Psoas muscle (tissue), 8 donors: ENCODE measurements around the gene CCDC18. TPM values are rescaled to one million over a fixed set of nuclear protein-coding genes. Genes with fewer than 3 reads are reported as not detected.

Experiments used
- ATAC-seq, 4 donors: fragments of 200-7000 bp; cut with Tn5 transposase; one replicate each; pipeline ENCODE4 v1.9.1; 2020; ENCODE audit warnings: moderate library complexity in 3 of 4, mild to moderate bottlenecking in 2 of 4
- DNase-seq, 2 donors: peaks; one replicate each; pipeline ENCODE4 v3.0.0-alpha.2; 2020
- H3K27ac ChIP-seq: fragments of 200-600 bp; one replicate; pipeline ENCODE4 v1.8.0; 2022
- H3K27me3 ChIP-seq, 3 donors: fragments of 200-600 bp in 1 of 3; one replicate each; pipeline versions ENCODE4 v1.6.1 to v1.8.0; 2013 to 2022; ENCODE audit warnings: low read length in 2 of 3, mild to moderate bottlenecking in 2 of 3, moderate library complexity in 1 of 3; ENCODE audit not compliant: insufficient read depth in 3 of 3
- H3K36me3 ChIP-seq, 2 donors: fragments of 200-600 bp in 1 of 2; one replicate each; pipeline versions ENCODE4 v1.6.1 to v1.8.0; 2013 to 2022; ENCODE audit warnings: low read depth in 1 of 2, mild to moderate bottlenecking in 1 of 2, moderate library complexity in 1 of 2; ENCODE audit not compliant: insufficient read depth in 1 of 2
- H3K4me1 ChIP-seq: fragments of 200-600 bp; one replicate; pipeline ENCODE4 v1.8.0; 2022
- H3K4me3 ChIP-seq: fragments of 200-600 bp; one replicate; pipeline ENCODE4 v1.8.0; 2022; ENCODE audit warnings: mild to moderate bottlenecking
- H3K9me3 ChIP-seq: fragments of 200-600 bp; one replicate; pipeline ENCODE4 v1.8.0; 2022
- WGBS, 3 donors: extraction: QIAGEN DNeasy Blood & Tissue Kit; methylation state at CpG; one replicate each; pipeline versions ENCODE4 v1.1.6 to v1.1.7; 2013; 5-methylcytosine and 5-hydroxymethylcytosine counted together
- intact Hi-C, 2 donors: fragments of 100-400 bp; cut with DNase I; formaldehyde crosslinking; loops; one replicate each; pipeline versions ENCODE4 v1.11.0 to v1.14.2; 2022
- long read RNA-seq, 2 donors: library from polyadenylated mRNA; unstranded; transcript quantifications; one replicate each; pipeline ENCODE4 v2.0.0, GENCODE V29; 2021
- polyA plus RNA-seq, 3 donors: library from polyadenylated mRNA; stranded (reverse); fragments of 200-250 nt; gene quantifications; one replicate each; pipeline ENCODE4 v1.2.3, GENCODE V29; 2013
- total RNA-seq, 4 donors: library from RNA; stranded (reverse); fragmentation: NEBNext Ultra II Directional in 2 of 4; extraction: Animal tissue kit (Norgen Biotek cat#: 25700) in 2 of 4; gene quantifications; one replicate each; pipeline versions ENCODE4 v1.2.1 to v1.2.4, GENCODE V29; 2021 to 2023
- TF ChIP-seq, protein P1 (sequence below): fragments of 200-600 bp; IDR thresholded peaks from one replicate; pipeline ENCODE4 v1.8.0; 2022; ENCODE audit warnings: antibody characterized with exemption
- donor health status: healthy with polysubstance abuse.
- donor health status: DM: no; HTN: no; CAD: no; lungs with moderate emphysema.
- donor health status: Bipolar disorder and iron deficiency.
- donor health status: healthy.
- donor health status: DM: yes; HTN: yes; CAD: no.
- donor health status: DM: no; HTN: no; CAD: no.
- donor health status: DM: no; HTN: no; CAD: no.
- donor health status: DM: yes; HTN: yes; CAD: no.

Gene CCDC18, protein sequence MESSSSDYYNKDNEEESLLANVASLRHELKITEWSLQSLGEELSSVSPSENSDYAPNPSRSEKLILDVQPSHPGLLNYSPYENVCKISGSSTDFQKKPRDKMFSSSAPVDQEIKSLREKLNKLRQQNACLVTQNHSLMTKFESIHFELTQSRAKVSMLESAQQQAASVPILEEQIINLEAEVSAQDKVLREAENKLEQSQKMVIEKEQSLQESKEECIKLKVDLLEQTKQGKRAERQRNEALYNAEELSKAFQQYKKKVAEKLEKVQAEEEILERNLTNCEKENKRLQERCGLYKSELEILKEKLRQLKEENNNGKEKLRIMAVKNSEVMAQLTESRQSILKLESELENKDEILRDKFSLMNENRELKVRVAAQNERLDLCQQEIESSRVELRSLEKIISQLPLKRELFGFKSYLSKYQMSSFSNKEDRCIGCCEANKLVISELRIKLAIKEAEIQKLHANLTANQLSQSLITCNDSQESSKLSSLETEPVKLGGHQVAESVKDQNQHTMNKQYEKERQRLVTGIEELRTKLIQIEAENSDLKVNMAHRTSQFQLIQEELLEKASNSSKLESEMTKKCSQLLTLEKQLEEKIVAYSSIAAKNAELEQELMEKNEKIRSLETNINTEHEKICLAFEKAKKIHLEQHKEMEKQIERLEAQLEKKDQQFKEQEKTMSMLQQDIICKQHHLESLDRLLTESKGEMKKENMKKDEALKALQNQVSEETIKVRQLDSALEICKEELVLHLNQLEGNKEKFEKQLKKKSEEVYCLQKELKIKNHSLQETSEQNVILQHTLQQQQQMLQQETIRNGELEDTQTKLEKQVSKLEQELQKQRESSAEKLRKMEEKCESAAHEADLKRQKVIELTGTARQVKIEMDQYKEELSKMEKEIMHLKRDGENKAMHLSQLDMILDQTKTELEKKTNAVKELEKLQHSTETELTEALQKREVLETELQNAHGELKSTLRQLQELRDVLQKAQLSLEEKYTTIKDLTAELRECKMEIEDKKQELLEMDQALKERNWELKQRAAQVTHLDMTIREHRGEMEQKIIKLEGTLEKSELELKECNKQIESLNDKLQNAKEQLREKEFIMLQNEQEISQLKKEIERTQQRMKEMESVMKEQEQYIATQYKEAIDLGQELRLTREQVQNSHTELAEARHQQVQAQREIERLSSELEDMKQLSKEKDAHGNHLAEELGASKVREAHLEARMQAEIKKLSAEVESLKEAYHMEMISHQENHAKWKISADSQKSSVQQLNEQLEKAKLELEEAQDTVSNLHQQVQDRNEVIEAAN (N-terminal part only)
- total RNA-seq (1 to 10 TPM; 3.1 to 4.6 (median 3.8) TPM), polyA plus RNA-seq (1 to 10 TPM; 3.9 to 4.5 (median 4.0) TPM)
- long read RNA-seq, donor 1, partial matches to known transcripts = 2 of 4 reads
- long read RNA-seq, donor 1, other reads (novel, unspliced or antisense) = 2 of 4 reads
- long read RNA-seq, donor 2, partial matches to known transcripts = 6 of 7 reads
- long read RNA-seq, donor 2, other reads (novel, unspliced or antisense) = 1 of 7 reads

DNA sequence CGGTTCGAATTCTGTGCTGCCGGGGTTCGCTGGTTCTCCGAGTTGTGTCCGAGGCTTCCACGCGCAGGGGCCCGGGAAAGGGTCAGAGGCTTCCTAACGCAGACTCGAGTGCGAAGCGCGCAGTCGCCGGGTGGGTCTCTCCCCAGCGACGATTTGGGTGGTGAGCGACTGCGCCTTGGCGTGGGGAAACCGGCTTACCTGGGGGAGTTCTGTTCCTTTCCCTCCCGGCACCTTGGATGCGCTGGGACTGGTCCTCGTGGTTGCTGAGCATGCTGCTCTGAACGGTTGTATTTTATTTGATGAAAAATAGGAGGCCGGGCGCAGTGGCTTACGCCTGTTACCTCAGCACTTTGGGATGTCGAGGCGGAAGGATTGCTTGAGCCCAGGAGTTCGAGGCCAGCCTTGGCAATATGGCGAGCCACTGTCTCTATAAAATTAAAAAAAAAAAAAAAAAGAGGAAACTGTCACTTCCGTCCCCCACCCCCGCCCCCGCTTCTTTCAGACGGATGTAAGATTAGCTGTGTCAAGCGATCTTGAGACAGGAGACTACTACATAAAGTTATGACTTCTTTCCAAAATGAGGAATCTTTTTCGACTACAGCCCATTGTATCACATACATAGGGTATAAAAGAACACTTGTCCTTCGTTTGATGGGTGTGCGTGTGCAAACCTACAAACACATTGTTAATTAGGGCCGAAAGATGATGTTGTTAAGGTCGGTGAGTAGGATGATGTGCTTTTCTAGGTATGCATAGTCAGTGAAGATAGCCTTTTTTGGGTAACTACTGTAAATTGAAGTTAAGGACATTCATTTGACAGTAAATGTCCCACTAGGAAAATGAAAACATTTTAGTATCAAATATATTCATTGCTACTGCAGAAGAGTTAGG, at the start of gene CCDC18:
CCDC18 (plus strand) TSS at position 2 of the 891 bp plus-strand sequence. CDS start 2,638 bp downstream, outside the sequence.
- Histone ChIP-seq H3K27me3 (no peaks in the 10 kb centered on the region), H3K27ac (peak within 1 kb of the TSS; percentile 99), H3K9me3 (no peaks in the 10 kb centered on the region), H3K4me3 (peak within 1 kb of the TSS; percentile 85), H3K4me1 (peaks cover 24% of the 10 kb centered on the region), H3K36me3 (peaks cover 0 to 3% of the 10 kb centered on the region in 2 donors)
- DNase-seq = no peak
- no peak for ATAC-seq
- 3 to 4% (median 3%) methylated on average over 43 of the region's 43 CpGs for WGBS, 3 donors
- TF ChIP-seq, protein P1, sequence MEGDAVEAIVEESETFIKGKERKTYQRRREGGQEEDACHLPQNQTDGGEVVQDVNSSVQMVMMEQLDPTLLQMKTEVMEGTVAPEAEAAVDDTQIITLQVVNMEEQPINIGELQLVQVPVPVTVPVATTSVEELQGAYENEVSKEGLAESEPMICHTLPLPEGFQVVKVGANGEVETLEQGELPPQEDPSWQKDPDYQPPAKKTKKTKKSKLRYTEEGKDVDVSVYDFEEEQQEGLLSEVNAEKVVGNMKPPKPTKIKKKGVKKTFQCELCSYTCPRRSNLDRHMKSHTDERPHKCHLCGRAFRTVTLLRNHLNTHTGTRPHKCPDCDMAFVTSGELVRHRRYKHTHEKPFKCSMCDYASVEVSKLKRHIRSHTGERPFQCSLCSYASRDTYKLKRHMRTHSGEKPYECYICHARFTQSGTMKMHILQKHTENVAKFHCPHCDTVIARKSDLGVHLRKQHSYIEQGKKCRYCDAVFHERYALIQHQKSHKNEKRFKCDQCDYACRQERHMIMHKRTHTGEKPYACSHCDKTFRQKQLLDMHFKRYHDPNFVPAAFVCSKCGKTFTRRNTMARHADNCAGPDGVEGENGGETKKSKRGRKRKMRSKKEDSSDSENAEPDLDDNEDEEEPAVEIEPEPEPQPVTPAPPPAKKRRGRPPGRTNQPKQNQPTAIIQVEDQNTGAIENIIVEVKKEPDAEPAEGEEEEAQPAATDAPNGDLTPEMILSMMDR = no peak
- intact Hi-C loops = loop anchor here in 1 of 2 donors (5.0 kb wide), 1 partner anchor 104 kb away; the partner anchor contains the start of gene MTF2

- H3K4me3 ChIP-seq = no peak overlapping the region
- no peaks in the 10 kb centered on the region for H3K27me3 ChIP-seq
- H3K36me3 ChIP-seq = peaks cover 0 to 62% of the 10 kb centered on the region in 2 donors
- H3K27ac ChIP-seq = no peak overlapping the region
- no peak for DNase-seq
- ATAC-seq = no peak
- no peaks in the 10 kb centered on the region for H3K9me3 ChIP-seq
- intact Hi-C loops = no loop called here
- no peaks in the 10 kb centered on the region for H3K4me1 ChIP-seq
- TF ChIP-seq, protein P1 = no peak
Measured at GRCh38 chr1:93132638-93133037, 47.9 kb upstream of the CCDC18 start.

DNA sequence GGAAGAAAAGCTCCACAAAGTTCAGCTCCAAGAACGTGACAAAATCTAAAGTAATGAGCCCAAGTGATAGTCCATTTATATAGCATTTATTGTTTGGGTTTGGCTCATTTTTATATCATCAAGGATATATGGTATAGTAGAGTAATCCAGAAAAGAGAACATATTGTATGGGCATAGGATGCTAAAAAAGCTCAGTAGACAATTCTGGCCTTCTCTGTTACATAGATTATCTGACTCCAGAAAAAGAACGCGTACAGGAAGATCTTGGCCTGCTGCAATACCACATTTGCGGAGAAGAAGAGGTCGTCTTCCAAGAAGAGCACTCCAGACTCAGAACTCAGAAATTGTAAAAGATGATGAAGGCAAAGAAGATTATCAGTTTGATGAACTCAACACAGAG, 44.1 kb upstream of the CCDC18 start:
- Histone ChIP-seq H3K4me1 (no peaks in the 10 kb centered on the region), H3K27me3 (no peaks in the 10 kb centered on the region), H3K36me3 (peaks cover 0 to 70% of the 10 kb centered on the region in 2 donors), H3K4me3 (no peak overlapping the region), H3K27ac (no peak overlapping the region), H3K9me3 (no peaks in the 10 kb centered on the region)
- DNase-seq = no peak
- intact Hi-C loops = no loop called here
- no peak for ATAC-seq
- TF ChIP-seq, protein P1 = no peak
- WGBS, 3 donors = 85 to 93% (median 91%) methylated on average over 5 of the region's 5 CpGs
